AG20443 (cell line): ENCODE measurements around the gene TPM4.

ENCODE experiments used
- DNase-seq: peaks from one replicate; pipeline ENCODE4 v3.0.0; 2012; ENCODE audit warnings: low spot score, mixed read lengths

TPM4 gene

GRCh38 chr19:16131648-16132047, 55.4 kb downstream of the TPM4 start:
- DNase-seq: no peak

- peak; percentile 61 for DNase-seq
Observed at GRCh38 chr19:16133818-16134217, 57.5 kb downstream of the TPM4 start.

GRCh38 chr19:16134510-16134909, 58.2 kb downstream of the TPM4 start:
- DNase-seq: no peak

- DNase-seq: no peak
Observed at GRCh38 chr19:16135430-16136127, 59.3 kb downstream of the TPM4 start.

GRCh38 chr19:16136185-16136999, 60.1 kb downstream of the TPM4 start:
- DNase-seq: no peak

- no peak for DNase-seq
Observed at GRCh38 chr19:16139752-16140151, 63.5 kb downstream of the TPM4 start.

GRCh38 chr19:16141043-16141442, 64.7 kb downstream of the TPM4 start:
- no peak for DNase-seq

GRCh38 chr19:16142032-16142580, 65.8 kb downstream of the TPM4 start:
- DNase-seq: no peak

GRCh38 chr19:16143399-16144215, 67.3 kb downstream of the TPM4 start, which contains the start of gene HSH2D:
Gene HSH2D (plus strand): TSS chr19:16143685. CDS start chr19:16148751, 5,066 bp downstream.
- no peak for DNase-seq

- DNase-seq: no peak
Observed at GRCh38 chr19:16144216-16144581, 67.9 kb downstream of the TPM4 start.

GRCh38 chr19:16146112-16146511, 69.8 kb downstream of the TPM4 start:
- no peak for DNase-seq

- DNase-seq: no peak
Observed at GRCh38 chr19:16148443-16149229, 72.3 kb downstream of the TPM4 start.
